Mesenchymal stem cell (in vitro differentiated cells and primary cell): ENCODE measurements around the gene CHST11.

Experiments used
- DNase-seq: peaks from one replicate; pipeline ENCODE4 v3.0.0-alpha.2; 2013
- H2AFZ ChIP-seq: one replicate; pipeline ENCODE4 v1.6.1; 2013; ENCODE audit warnings: low read depth, mild to moderate bottlenecking, control low read depth, inconsistent platforms, low read length, moderate library complexity
- H2AK5ac ChIP-seq: 2 replicates; pipeline ENCODE4 v1.6.1; 2013; ENCODE audit warnings: low read length, moderate library complexity, mild to moderate bottlenecking, inconsistent platforms; ENCODE audit not compliant: severe bottlenecking
- H2BK120ac ChIP-seq: one replicate; pipeline ENCODE4 v1.6.1; 2013; ENCODE audit warnings: low read depth, mild to moderate bottlenecking, inconsistent platforms, low read length, moderate library complexity
- H2BK12ac ChIP-seq, 2 experiments: one replicate each; pipeline ENCODE4 v1.6.1; 2013; ENCODE audit warnings: inconsistent platforms in 2 of 2, low read length in 2 of 2, mild to moderate bottlenecking in 2 of 2, moderate library complexity in 2 of 2, control low read depth in 1 of 2
- H2BK15ac ChIP-seq: one replicate; pipeline ENCODE4 v1.6.1; 2013; ENCODE audit warnings: mild to moderate bottlenecking, low read depth, inconsistent platforms; ENCODE audit not compliant: poor library complexity, severe bottlenecking
- H2BK5ac ChIP-seq: 2 replicates; pipeline ENCODE4 v1.6.1; 2013; ENCODE audit warnings: low read depth, mild to moderate bottlenecking, low read length, control low read depth, inconsistent platforms; ENCODE audit not compliant: poor library complexity, severe bottlenecking
- H3K14ac ChIP-seq, 2 experiments: one replicate each; pipeline ENCODE4 v1.6.1; 2013; ENCODE audit warnings: inconsistent platforms in 2 of 2, low read length in 2 of 2, control low read depth in 1 of 2, mild to moderate bottlenecking in 1 of 2, moderate library complexity in 1 of 2
- H3K18ac ChIP-seq, 2 experiments: one replicate each; pipeline ENCODE4 v1.6.1; 2013; ENCODE audit warnings: inconsistent platforms in 2 of 2, low read length in 2 of 2, control low read depth in 1 of 2, low read depth in 1 of 2, mild to moderate bottlenecking in 1 of 2
- H3K23ac ChIP-seq, 2 experiments: one replicate each; pipeline ENCODE4 v1.6.1; 2013; ENCODE audit warnings: inconsistent platforms in 2 of 2, low read length in 2 of 2, mild to moderate bottlenecking in 2 of 2, moderate library complexity in 2 of 2, control low read depth in 1 of 2
- H3K27ac ChIP-seq: 2 replicates; pipeline ENCODE4 v1.5.1; 2013; ENCODE audit warnings: mild to moderate bottlenecking, moderate library complexity, low read length, control low read depth, inconsistent platforms; ENCODE audit not compliant: poor library complexity, severe bottlenecking
- H3K27me3 ChIP-seq, 2 experiments: 2 replicates each; pipeline versions ENCODE4 v1.6.1 to v1.7.0; 2013; ENCODE audit warnings: low read length in 2 of 2, mild to moderate bottlenecking in 2 of 2, moderate library complexity in 2 of 2, control low read depth in 1 of 2, inconsistent platforms in 1 of 2; ENCODE audit not compliant: control insufficient read depth in 1 of 2, insufficient read depth in 1 of 2
- H3K36me3 ChIP-seq, 2 experiments: 2 replicates each; pipeline versions ENCODE4 v1.6.1 to v1.7.0; 2013; ENCODE audit warnings: low read length in 2 of 2, control low read depth in 1 of 2, inconsistent platforms in 1 of 2, low read depth in 1 of 2, mild to moderate bottlenecking in 1 of 2; ENCODE audit not compliant: insufficient read depth in 2 of 2, control insufficient read depth in 1 of 2
- H3K4ac ChIP-seq, 2 experiments: one replicate each; pipeline ENCODE4 v1.6.1; 2013; ENCODE audit warnings: inconsistent platforms in 2 of 2, low read length in 2 of 2, mild to moderate bottlenecking in 2 of 2, moderate library complexity in 2 of 2, control low read depth in 1 of 2, low read depth in 1 of 2
- H3K4me1 ChIP-seq: 2 replicates; pipeline ENCODE4 v1.6.1; 2013; ENCODE audit warnings: low read depth, low read length, control low read depth; ENCODE audit not compliant: control insufficient read depth, insufficient read depth
- H3K4me2 ChIP-seq: 2 replicates; pipeline ENCODE4 v1.6.1; 2013; ENCODE audit warnings: low read length, mild to moderate bottlenecking, inconsistent platforms; ENCODE audit not compliant: poor library complexity, severe bottlenecking
- H3K4me3 ChIP-seq, 2 experiments: 2 replicates each; pipeline versions ENCODE4 v1.5.1 to v1.7.0; 2013; ENCODE audit warnings: low read length in 2 of 2, mild to moderate bottlenecking in 2 of 2, control low read depth in 1 of 2, low read depth in 1 of 2; ENCODE audit not compliant: insufficient read depth in 1 of 2
- H3K79me1 ChIP-seq: replicated peaks from 2 replicates; pipeline ENCODE4 v1.6.1; 2013; ENCODE audit warnings: mild to moderate bottlenecking, control low read depth, low read length, inconsistent platforms; ENCODE audit not compliant: poor library complexity, severe bottlenecking
- H3K9ac ChIP-seq: 2 replicates; pipeline ENCODE4 v1.7.0; 2013; ENCODE audit warnings: mild to moderate bottlenecking, low read length, moderate library complexity
- H3K9me3 ChIP-seq: 2 replicates; pipeline ENCODE4 v1.7.0; 2013; ENCODE audit warnings: mild to moderate bottlenecking, low read length; ENCODE audit not compliant: control insufficient read depth
- H4K8ac ChIP-seq: one replicate; pipeline ENCODE4 v1.6.1; 2013; ENCODE audit warnings: inconsistent platforms, mild to moderate bottlenecking, low read length, moderate library complexity
- H4K91ac ChIP-seq: one replicate; pipeline ENCODE4 v1.6.1; 2013; ENCODE audit warnings: mild to moderate bottlenecking, low read length, inconsistent platforms
- WGBS: methylation state at CpG from one replicate; pipeline ENCODE4 v1.1.7; 2013; ENCODE audit warnings: mixed read lengths; 5-methylcytosine and 5-hydroxymethylcytosine counted together

CHST11 gene

GRCh38 chr12:104692557-104693218 is 235.9 kb downstream of the CHST11 start:
- Histone ChIP-seq H2BK12ac (no peak overlapping the region), H3K9ac (no peak overlapping the region), H2BK5ac (no peak overlapping the region), H3K27ac (no peak overlapping the region), H4K91ac (no peak overlapping the region), H3K4me1 (peaks cover 4% of the 10 kb centered on the region), H2BK120ac (no peak overlapping the region), H3K36me3 (peaks cover 0 to 3% of the 10 kb centered on the region in 2 experiments), H4K8ac (no peak overlapping the region), H3K23ac (no peak overlapping the region), H3K14ac (no peak overlapping the region), H3K4me2 (no peak overlapping the region), H3K9me3 (no peaks in the 10 kb centered on the region), H3K18ac (no peak overlapping the region), H2AFZ (no peak overlapping the region), H3K4me3 (no peak overlapping the region), H2AK5ac (no peak overlapping the region), H3K27me3 (no peaks in the 10 kb centered on the region), H3K4ac (no peak overlapping the region), H3K79me1 (no peaks in the 10 kb centered on the region), H2BK15ac (no peak overlapping the region)
- 100% methylated on average over 3 of the region's 4 CpGs for WGBS
- no peak for DNase-seq

DNA sequence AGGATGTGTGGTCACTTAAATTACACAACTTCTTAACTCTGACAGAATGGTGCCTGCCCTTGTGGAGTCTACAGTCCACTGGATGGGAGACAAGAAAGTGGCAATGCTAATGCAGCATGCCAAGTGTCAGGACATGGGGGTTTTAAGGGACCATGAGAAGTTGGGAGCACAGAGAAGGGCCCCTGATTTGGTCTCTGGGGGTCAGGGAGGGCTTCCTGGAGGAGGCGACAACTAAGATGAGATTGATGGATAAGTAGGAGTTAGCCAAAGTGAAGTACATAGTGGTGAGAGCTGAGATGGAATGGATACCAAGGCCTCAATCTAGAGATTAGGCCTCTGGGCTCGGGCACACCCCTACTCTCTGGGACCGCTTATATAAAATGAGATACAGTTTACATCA is 236.7 kb downstream of the CHST11 start:
- Histone ChIP-seq H4K8ac (peak overlapping the region; percentile 43), H3K14ac (no peak overlapping the region), H3K4me3 (no peak overlapping the region), H3K4me2 (no peak overlapping the region), H2AK5ac (no peak overlapping the region), H3K23ac (no peak overlapping the region), H3K4me1 (peaks cover 4% of the 10 kb centered on the region), H2BK5ac (no peak overlapping the region), H3K9ac (no peak overlapping the region), H3K9me3 (no peaks in the 10 kb centered on the region), H2BK15ac (peak overlapping the region; percentile 14), H3K36me3 (peaks cover 0 to 3% of the 10 kb centered on the region in 2 experiments), H2BK12ac (peak overlapping the region in 1 of 2 experiments; percentile 44), H3K27ac (no peak overlapping the region), H4K91ac (no peak overlapping the region), H3K18ac (no peak overlapping the region), H2BK120ac (peak overlapping the region; percentile 3), H2AFZ (no peak overlapping the region), H3K4ac (no peak overlapping the region), H3K79me1 (no peaks in the 10 kb centered on the region), H3K27me3 (no peaks in the 10 kb centered on the region)
- WGBS: 80% methylated on average over 1 of the region's 3 CpGs
- DNase-seq: no peak

DNA sequence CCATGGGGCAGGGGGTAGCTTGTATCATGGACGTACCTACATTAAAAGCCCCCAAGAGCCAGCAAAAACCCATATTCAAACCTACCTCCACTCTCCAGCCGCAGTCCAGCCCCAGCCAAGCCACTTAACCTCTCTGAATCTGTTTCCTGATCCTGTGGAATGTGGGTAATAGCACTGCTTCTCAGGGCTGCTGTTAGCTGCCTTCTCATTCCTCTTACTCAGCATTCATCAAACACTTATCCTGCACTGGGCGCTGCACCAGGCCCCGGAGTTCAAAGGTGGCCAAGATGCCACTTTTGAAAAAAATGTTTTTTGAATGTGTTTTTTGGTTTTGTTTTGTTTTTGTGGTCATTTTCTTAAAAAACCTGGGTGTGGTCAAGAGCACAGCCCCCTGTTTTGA is 237.4 kb downstream of the CHST11 start:
- 23% methylated on average over 4 of the region's 4 CpGs for WGBS
- no peak overlapping the region for H3K14ac ChIP-seq
- H3K23ac ChIP-seq: no peak overlapping the region
- no peak overlapping the region for H3K4ac ChIP-seq
- H3K9me3 ChIP-seq: no peaks in the 10 kb centered on the region
- DNase-seq: peak; percentile 66
- peak overlapping the region in 1 of 2 experiments; percentile 55 for H3K18ac ChIP-seq
- no peak overlapping the region for H2BK12ac ChIP-seq
- H3K9ac ChIP-seq: peak overlapping the region; percentile 17
- no peak overlapping the region for H3K27ac ChIP-seq
- no peak overlapping the region for H2AK5ac ChIP-seq
- no peak overlapping the region for H3K4me3 ChIP-seq
- H2AFZ ChIP-seq: no peak overlapping the region
- no peak overlapping the region for H4K91ac ChIP-seq
- H3K79me1 ChIP-seq: no peaks in the 10 kb centered on the region
- no peak overlapping the region for H2BK5ac ChIP-seq
- H3K4me2 ChIP-seq: no peak overlapping the region
- no peaks in the 10 kb centered on the region for H3K27me3 ChIP-seq
- no peak overlapping the region for H2BK120ac ChIP-seq
- peak overlapping the region; percentile 33 for H4K8ac ChIP-seq
- no peak overlapping the region for H2BK15ac ChIP-seq
- H3K36me3 ChIP-seq: peaks cover 0 to 3% of the 10 kb centered on the region in 2 experiments
- H3K4me1 ChIP-seq: peaks cover 4% of the 10 kb centered on the region

- WGBS: 78% methylated on average over 7 of the region's 7 CpGs
- Histone ChIP-seq H3K14ac (no peak overlapping the region), H2BK12ac (peak overlapping the region; percentile 14 to 65), H2BK5ac (no peak overlapping the region), H3K27ac (no peak overlapping the region), H2BK120ac (peak overlapping the region; percentile 66), H3K4me2 (no peak overlapping the region), H4K8ac (peak overlapping the region; percentile 63), H3K23ac (no peak overlapping the region), H4K91ac (peak overlapping the region; percentile 70), H2AK5ac (no peak overlapping the region), H3K4me3 (no peak overlapping the region), H2BK15ac (peak overlapping the region; percentile 71), H3K9me3 (no peaks in the 10 kb centered on the region), H3K79me1 (no peaks in the 10 kb centered on the region), H3K18ac (peak overlapping the region; percentile 55 to 67), H3K36me3 (peaks cover 0 to 3% of the 10 kb centered on the region in 2 experiments), H3K9ac (peak overlapping the region; percentile 17), H3K4ac (peak overlapping the region; percentile 6 to 84), H2AFZ (no peak overlapping the region), H3K4me1 (peaks cover 4% of the 10 kb centered on the region), H3K27me3 (no peaks in the 10 kb centered on the region)
- DNase-seq: peak; percentile 33
Observed at GRCh38 chr12:104694711-104695110, 238.0 kb downstream of the CHST11 start.
